Kidney epithelial cell (primary cell): ENCODE measurements around the gene RBM23. TPM values are rescaled to one million over a fixed set of nuclear protein-coding genes. Genes with fewer than 3 reads are reported as not detected.

Experiments
- DNase-seq: peaks from one replicate; pipeline ENCODE4 v3.0.0-alpha.2; 2010; ENCODE audit warnings: low read depth
- H3K27me3 ChIP-seq: 2 replicates; pipeline ENCODE4 v1.6.0; 2011; ENCODE audit warnings: low read length; ENCODE audit not compliant: control insufficient read depth, insufficient read depth
- H3K36me3 ChIP-seq: 2 replicates; pipeline ENCODE4 v1.5.1; 2011; ENCODE audit warnings: low read length; ENCODE audit not compliant: control insufficient read depth, insufficient read depth
- H3K4me3 ChIP-seq: 2 replicates; pipeline ENCODE4 v1.5.1; 2011; ENCODE audit warnings: low read depth, mild to moderate bottlenecking, control low read depth, low read length
- CTCF ChIP-seq: IDR thresholded peaks from 2 replicates; pipeline ENCODE4 v1.5.1; 2011; ENCODE audit warnings: mild to moderate bottlenecking, moderate library complexity, low read length, control low read depth, inconsistent platforms; ENCODE audit not compliant: insufficient read depth, poor library complexity, severe bottlenecking
- total RNA-seq: library from RNA; depleted of rRNA; stranded (reverse); fragments of >200 nt; gene quantifications from 2 replicates; pipeline ENCODE4 v1.2.3, GENCODE V29; 2015

The RBM23 gene
- total RNA-seq, 1 donor from 2014 or later, result 146 TPM

DNA sequence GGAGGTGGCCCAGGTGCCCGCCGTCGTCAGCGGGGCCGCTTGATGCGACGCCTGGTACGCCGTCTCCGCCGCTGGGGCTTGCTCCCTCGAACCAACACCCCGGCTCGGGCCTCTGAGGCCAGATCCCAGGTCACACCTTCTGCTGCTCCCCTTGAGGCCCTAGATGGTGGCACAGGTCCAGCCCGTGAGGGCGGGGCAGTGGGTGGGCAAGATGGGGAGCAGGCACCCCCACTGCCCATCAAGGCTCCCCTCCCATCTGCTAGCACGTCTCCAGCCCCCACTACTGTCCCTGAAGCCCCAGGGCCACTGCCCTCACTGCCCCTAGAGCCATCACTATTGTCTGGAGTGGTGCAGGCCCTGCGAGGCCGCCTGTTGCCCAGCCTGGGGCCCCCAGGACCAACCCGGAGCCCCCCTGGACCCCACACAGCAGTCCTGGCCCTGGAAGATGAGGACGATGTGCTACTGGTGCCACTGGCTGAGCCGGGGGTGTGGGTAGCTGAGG is 41.9 kb downstream of the RBM23 start:
- no peak overlapping the region for H3K4me3 ChIP-seq
- DNase-seq, result no peak
- peaks cover 9% of the 10 kb centered on the region for H3K36me3 ChIP-seq
- H3K27me3 ChIP-seq, result no peaks in the 10 kb centered on the region
- no peak for TF ChIP-seq CTCF

- no peak for DNase-seq
- TF ChIP-seq CTCF, result no peak
- no peaks in the 10 kb centered on the region for H3K27me3 ChIP-seq
- no peak overlapping the region for H3K4me3 ChIP-seq
- H3K36me3 ChIP-seq, result peaks cover 9% of the 10 kb centered on the region
Measured at GRCh38 chr14:22875748-22876319, 43.1 kb downstream of the RBM23 start.

GRCh38 chr14:22875003-22875747 is 43.8 kb downstream of the RBM23 start:
- TF ChIP-seq CTCF, result no peak
- peaks cover 9% of the 10 kb centered on the region for H3K36me3 ChIP-seq
- H3K27me3 ChIP-seq, result no peaks in the 10 kb centered on the region
- DNase-seq, result no peak
- H3K4me3 ChIP-seq, result no peak overlapping the region

DNA sequence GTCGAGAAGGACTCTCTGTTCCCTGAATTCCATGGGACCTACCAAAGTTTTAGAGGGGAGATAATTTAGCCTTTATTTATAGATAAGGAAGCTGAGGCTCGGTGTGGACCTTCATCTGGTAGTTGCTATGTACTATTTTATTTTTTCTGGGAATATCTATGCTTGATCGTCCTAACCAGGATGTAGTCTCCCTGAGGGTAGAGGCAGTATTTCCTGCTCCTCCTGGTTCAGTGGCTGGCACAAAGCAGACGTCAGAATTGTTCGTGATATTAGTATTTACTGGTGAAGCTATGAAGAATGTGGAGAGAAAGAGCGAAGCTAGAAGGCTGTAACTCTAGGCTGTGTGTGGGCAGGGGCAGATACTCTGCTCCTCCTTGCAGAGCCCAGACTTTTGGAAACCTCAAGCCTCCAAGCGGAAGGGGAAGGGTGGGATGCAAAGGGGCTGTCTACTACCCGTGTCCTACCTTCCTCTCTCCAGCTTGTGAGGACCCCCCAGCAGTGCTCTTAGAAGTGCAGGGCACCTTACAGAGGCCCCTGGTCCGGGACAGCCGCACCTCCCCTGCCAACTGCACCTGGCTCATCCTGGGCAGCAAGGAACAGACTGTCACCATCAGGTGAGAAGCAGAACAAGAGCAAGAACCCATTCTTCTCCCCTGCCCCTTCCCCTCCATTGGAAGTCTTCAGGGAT is 46.0 kb downstream of the RBM23 start:
- no peaks in the 10 kb centered on the region for H3K27me3 ChIP-seq
- H3K36me3 ChIP-seq, result peaks cover 7% of the 10 kb centered on the region
- H3K4me3 ChIP-seq, result peak overlapping the region; percentile 92
- no peak for TF ChIP-seq CTCF
- no peak for DNase-seq

DNA sequence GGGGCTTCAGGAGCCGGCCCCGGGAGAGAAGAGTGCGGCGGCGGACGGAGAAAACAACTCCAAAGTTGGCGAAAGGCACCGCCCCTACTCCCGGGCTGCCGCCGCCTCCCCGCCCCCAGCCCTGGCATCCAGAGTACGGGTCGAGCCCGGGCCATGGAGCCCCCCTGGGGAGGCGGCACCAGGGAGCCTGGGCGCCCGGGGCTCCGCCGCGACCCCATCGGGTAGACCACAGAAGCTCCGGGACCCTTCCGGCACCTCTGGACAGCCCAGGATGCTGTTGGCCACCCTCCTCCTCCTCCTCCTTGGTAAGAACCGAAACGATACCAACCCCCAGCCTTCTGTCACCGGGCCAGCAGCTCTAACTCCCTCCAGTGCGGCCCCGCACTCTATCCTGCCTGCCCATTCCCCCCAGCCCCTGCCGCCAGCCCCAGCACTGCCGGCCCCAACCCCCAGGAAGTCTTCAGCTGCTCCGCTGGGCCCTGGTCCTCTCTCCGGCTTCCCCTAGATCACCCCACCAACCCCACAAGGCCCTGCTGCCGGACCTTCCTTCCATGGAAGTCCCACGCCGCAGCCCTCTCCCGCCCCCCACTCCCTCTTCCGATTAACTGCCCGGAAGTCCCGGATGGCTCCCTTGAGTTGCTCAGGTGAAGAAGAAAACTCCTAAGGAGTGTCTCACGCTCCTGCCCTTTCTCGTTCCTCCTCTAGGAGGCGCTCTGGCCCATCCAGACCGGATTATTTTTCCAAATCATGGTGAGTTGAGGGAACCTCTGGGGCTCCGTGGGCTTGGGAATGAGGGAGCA is 46.7 kb downstream of the RBM23 start:
- H3K36me3 ChIP-seq, result peaks cover 7% of the 10 kb centered on the region
- H3K4me3 ChIP-seq, result peak overlapping the region; percentile 92
- no peak for DNase-seq
- H3K27me3 ChIP-seq, result no peaks in the 10 kb centered on the region
- peak; percentile 98 for TF ChIP-seq CTCF
